ENCODE measurements around the gene FAM110D. TPM values are rescaled to one million over a fixed set of nuclear protein-coding genes. Genes with fewer than 3 reads are reported as not detected.

Gene FAM110D
- polyA plus RNA-seq, 1 of the 3 experiments (the other 2 are of a cell fraction): 0.64 TPM

- no peaks in the 10 kb centered on the region for H4K20me1 ChIP-seq (ENCODE audit: insufficient read depth)
- no peaks in the 10 kb centered on the region for H3K9me3 ChIP-seq
- H2AFZ ChIP-seq (ENCODE audit: low read depth): no peak overlapping the region
- H3K4me3 ChIP-seq (ENCODE audit: low read depth in 2 of 2, low read length in 1 of 2): no peak overlapping the region
- peaks cover 3% of the 10 kb centered on the region; the same call in 1 of the 2 replicates for H3K79me2 ChIP-seq (ENCODE audit: insufficient read depth)
- POLR2A ChIA-PET: no interaction called here
- no peak overlapping the region for H3K27ac ChIP-seq (ENCODE audit: low read depth in 2 of 2, low read length in 1 of 2)
- no peak overlapping the region for H3K9ac ChIP-seq
- no peaks in the 10 kb centered on the region for H3F3A ChIP-seq (replicated peaks; ENCODE audit: insufficient read depth)
- TF ChIP-seq EP300 (IDR thresholded peaks at IDR 0.05; ENCODE audit: borderline replicate concordance in 1 of 2, low read depth in 1 of 2, low read length in 1 of 2) (no peak), FOXM1 (IDR thresholded peaks at IDR 0.05; ENCODE audit: low read depth) (no peak), EZH2phosphoT487 (IDR thresholded peaks at IDR 0.05; ENCODE audit: borderline replicate concordance, low read depth) (no peak), TAF1 (IDR thresholded peaks at IDR 0.05; ENCODE audit: borderline replicate concordance, low read depth, low read length) (no peak), USF2 (IDR thresholded peaks at IDR 0.05; ENCODE audit: borderline replicate concordance, low read depth, low read length) (no peak), GABPA (IDR thresholded peaks at IDR 0.05; ENCODE audit: low read depth) (no peak), MAX (IDR thresholded peaks at IDR 0.05; ENCODE audit: low read depth) (no peak), IRF3 (IDR thresholded peaks at IDR 0.05; ENCODE audit: low read depth, low read length) (no peak), FOXJ3 (CRISPR knock-in tag; IDR thresholded peaks at IDR 0.05) (no peak), YY1 (IDR thresholded peaks at IDR 0.05; ENCODE audit: low read depth) (no peak), CTCF (IDR thresholded peaks at IDR 0.05) (no peak)
- no peak for DNase-seq
- CTCF ChIA-PET: interaction anchor here (0.8 to 11.3 kb wide), 3 partner anchors 9 to 32 kb away, joined by 4 to 91 read pairs (median 5); no protein-coding TSS in a partner anchor
- H3K27me3 ChIP-seq (ENCODE audit: insufficient read depth): no peaks in the 10 kb centered on the region
- H3K9me2 ChIP-seq: no peaks in the 10 kb centered on the region
- H3K4me1 ChIP-seq (ENCODE audit: control insufficient read depth in 1 of 2, insufficient read depth in 2 of 2, low read depth in 1 of 2, low read length in 1 of 2): 0 out of 4 replicates have a peak, but pooled peaks cover 0 to 4% of the 10 kb centered on the region in 2 experiments
- peaks cover 2 to 5% of the 10 kb centered on the region in 2 experiments for H3K36me3 ChIP-seq (replicated peaks in 1 of 2; ENCODE audit: control insufficient read depth in 1 of 2, insufficient read depth in 2 of 2, low read length in 1 of 2)
- no peak overlapping the region for H3K4me2 ChIP-seq
- WGBS (ENCODE audit: low lambda C conversion rate): 83% methylated on average over 4 of the region's 4 CpGs
Observed at GRCh38 chr1:26129778-26130177, 29.1 kb upstream of the FAM110D start.

GRCh38 chr1:26130695-26131094 lies 28.2 kb upstream of the FAM110D start:
- POLR2A ChIA-PET: no interaction called here
- H3K36me3 ChIP-seq (replicated peaks in 1 of 2; ENCODE audit: control insufficient read depth in 1 of 2, insufficient read depth in 2 of 2, low read length in 1 of 2): no peaks in the 10 kb centered on the region
- H3K27me3 ChIP-seq (ENCODE audit: insufficient read depth): no peaks in the 10 kb centered on the region
- H4K20me1 ChIP-seq (ENCODE audit: insufficient read depth): no peaks in the 10 kb centered on the region
- H3K9me3 ChIP-seq: no peaks in the 10 kb centered on the region
- WGBS (ENCODE audit: low lambda C conversion rate): 78% methylated on average over 1 of the region's 1 CpG
- no peaks in the 10 kb centered on the region for H3K9me2 ChIP-seq
- no peaks in the 10 kb centered on the region for H3F3A ChIP-seq (replicated peaks; ENCODE audit: insufficient read depth)
- H3K79me2 ChIP-seq (ENCODE audit: insufficient read depth): no peaks in the 10 kb centered on the region
- H3K4me2 ChIP-seq: no peak overlapping the region
- no peak overlapping the region for H3K4me3 ChIP-seq (ENCODE audit: low read depth in 2 of 2, low read length in 1 of 2)
- CTCF ChIA-PET: interaction anchor here (0.8 to 11.3 kb wide), 3 partner anchors 8 to 31 kb away, joined by 4 to 91 read pairs (median 5); no protein-coding TSS in a partner anchor
- no peak overlapping the region for H3K9ac ChIP-seq
- no peak overlapping the region for H2AFZ ChIP-seq (ENCODE audit: low read depth)
- DNase-seq: no peak
- H3K4me1 ChIP-seq (ENCODE audit: control insufficient read depth in 1 of 2, insufficient read depth in 2 of 2, low read depth in 1 of 2, low read length in 1 of 2): 0 out of 4 replicates have a peak, but pooled peaks cover 0 to 4% of the 10 kb centered on the region in 2 experiments
- TF ChIP-seq NFIC (IDR thresholded peaks at IDR 0.05; ENCODE audit: borderline replicate concordance): no peak
- TF ChIP-seq MXI1 (IDR thresholded peaks at IDR 0.05; ENCODE audit: low read depth, low read length): no peak
- TF ChIP-seq IRF3 (IDR thresholded peaks at IDR 0.05; ENCODE audit: low read depth, low read length): no peak
- no peak for TF ChIP-seq MEF2A (IDR thresholded peaks at IDR 0.05; ENCODE audit: borderline replicate concordance, low read depth)
- TF ChIP-seq GABPA (IDR thresholded peaks at IDR 0.05; ENCODE audit: low read depth): no peak
- TF ChIP-seq GATA2 (CRISPR knock-in tag; IDR thresholded peaks at IDR 0.05): no peak
- no peak overlapping the region for H3K27ac ChIP-seq (ENCODE audit: low read depth in 2 of 2, low read length in 1 of 2)
